Activated CD8-positive, alpha-beta memory T cell treated with anti-CD3 and anti-CD28 coated beads, Interleukin-2, amount 50 U/mL, for 24 hours (primary cell): ENCODE measurements around the gene ZDHHC11.
"Not testable (repeated sequence)": the region's sequence is repeated elsewhere in the genome, so short reads cannot be mapped to it uniquely, and the experiment has no call there.

Source experiments
- DNase-seq: peaks from one replicate; pipeline ENCODE4 v3.0.0-alpha.2; 2020; ENCODE audit errors: extremely low read depth

Gene ZDHHC11

DNA sequence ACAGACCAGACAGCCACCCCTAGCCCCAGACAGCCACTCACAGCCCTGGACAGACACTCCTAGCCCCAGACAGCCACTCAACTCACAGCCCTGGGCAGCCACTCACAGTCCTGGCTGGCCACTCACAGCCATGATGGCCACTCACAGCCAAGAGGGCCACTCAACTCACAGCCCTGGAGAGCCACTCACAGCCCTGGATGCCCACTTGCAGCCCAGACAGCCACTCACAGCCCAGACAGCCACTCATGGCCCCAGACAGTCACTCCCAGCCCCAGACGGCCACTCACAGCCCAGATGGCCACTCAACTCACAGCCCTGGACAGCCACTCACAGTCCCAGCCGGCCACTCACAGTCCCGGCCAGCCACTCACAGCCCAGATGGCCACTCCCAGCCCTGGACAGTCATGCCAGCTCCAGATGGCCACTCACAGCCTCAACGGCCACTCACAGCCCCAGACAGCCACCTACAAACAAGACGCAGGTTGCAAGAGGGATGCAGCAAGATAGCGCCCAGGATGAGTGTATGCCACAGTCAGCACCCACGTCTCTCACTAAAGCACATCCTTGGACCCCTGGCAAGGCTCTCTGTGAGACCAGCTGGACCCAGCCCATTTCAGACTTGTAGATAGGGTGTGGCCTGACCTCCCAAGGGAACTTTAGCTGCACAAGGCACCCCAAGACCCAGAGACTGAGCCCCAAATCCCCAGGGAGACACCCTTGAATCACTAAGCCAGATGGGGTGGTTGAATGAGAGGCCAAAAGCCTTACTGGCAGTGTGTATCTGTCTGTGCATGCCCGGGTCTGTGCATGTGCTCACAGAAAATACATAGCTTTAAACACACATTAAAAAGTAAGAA lies 88.7 kb downstream of the ZDHHC11 start:
- DNase-seq, result no peak

DNA sequence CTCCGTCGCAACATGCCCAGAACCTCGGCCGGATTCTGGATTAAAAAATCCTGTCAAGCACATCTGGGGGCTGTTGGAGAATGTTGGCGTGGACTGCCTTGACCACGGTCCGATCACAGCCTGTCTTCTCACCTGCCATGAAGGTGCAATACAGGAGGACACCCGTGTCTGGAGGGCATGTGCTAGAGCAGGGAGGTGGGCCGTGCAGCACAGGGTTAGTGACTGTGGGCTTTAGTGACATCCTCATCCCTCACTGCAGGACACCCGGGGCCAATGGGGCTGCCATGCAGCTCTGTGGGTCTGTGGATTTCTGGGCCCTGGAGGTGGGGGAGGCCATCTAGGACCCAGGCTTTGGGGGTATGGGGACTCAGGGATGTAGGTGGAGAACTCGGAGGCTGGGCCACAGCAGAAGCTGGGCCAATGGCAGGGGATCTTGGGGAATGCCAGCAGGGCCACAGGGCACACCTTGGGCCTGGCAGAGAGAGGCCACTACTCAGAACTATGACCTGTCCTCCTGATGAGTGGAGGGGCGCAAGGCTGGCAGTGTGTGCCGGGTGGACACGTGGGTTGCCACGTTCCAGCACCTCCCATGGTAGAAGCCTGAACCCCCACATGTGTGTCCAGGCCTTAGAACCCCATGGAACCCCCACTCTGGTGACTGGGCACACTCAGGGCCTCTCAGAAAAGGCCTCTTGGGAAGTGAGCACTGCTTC lies 89.6 kb downstream of the ZDHHC11 start:
- no peak for DNase-seq

DNA sequence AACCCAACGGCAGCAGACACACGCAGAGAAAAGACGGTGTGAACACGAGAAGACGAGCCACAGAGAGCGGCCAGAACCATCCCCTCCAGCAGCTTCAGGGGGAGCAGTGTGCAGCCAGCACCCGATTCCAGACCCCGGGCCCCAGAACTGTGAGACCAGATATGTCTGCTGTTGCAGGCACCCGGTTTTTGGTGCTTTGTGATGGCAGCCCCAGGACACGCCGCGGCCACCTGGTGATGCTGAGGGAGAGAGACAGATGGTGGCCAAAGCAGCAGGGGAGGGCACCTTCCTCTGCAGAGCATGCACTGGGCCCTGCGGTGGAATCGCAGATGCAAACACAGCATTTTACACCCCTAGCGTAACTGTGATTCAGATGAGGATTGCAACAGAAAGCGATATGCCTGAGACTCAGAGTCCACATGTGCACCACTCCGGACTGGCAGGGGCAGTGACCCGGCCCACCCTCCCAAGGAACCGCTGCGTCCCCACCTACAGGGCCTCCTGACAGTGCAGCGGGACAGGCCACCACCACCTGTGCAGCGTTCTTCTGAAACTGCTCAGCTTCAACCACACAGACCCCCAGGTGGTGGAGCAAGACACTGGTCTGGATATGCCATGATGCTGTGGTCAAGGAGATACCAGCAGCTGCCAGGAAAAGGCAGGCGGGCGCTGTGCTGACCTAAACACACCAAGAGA lies 90.3 kb downstream of the ZDHHC11 start:
- no peak for DNase-seq

DNA sequence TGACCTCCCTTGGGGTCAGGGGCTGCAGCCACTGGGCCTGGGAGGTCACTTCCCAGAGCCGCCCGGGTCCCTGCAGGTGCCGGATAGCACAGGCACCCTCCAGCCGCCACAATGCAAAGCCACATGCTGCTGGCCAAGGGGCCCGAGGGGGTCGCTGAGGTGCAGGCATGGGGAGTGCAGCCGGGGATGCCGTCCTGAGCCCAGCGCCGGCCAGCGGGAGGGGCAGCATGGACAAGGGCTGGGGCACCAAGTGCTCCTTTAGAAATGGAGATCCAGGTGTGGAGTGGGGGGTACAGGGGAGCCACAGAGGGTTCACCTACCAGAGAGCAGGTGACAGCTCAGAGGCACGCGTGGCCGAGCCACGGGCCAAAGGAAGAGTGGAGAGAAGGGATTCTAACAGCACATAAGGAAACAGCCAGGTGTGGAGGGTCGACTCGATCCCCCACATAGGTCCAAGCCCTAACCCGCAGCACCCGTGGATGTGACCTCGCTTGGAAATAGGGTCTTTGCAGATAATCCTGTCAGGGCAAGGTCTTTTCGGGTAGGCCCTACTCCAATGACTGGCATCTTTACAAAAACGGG lies 90.9 kb downstream of the ZDHHC11 start:
- DNase-seq, result no peak

DNA sequence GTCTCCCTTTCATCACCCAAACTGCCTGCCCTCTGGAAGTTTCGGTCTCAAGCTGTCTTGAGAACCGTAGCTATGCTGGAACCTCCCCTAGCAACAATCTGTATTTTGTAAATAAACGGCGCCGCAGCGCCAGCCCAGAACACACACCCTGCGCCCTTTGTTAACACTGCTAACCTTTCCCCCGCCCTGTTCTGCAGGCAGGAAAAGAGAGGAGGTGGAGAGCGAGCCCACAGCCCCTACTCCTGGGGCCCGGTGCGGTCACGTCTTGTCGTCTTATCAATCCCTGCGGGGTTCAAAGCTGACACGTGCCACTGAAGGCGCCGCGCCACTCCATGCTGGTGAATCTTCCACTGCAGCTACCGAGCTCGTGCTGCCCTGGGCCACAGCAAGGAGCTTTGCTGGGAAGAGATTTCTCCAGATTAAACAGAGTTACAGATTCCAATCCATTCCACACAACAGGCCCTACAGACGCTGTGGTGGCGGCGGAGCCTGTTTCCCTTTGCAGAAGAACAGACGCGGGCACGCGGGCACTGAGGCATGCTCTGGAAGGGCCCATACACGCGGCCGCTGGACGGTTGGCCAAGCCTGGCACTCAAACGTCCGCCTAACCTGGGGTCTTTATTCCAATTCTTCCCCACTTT lies 91.6 kb downstream of the ZDHHC11 start:
- DNase-seq, result peak; percentile 15

DNA sequence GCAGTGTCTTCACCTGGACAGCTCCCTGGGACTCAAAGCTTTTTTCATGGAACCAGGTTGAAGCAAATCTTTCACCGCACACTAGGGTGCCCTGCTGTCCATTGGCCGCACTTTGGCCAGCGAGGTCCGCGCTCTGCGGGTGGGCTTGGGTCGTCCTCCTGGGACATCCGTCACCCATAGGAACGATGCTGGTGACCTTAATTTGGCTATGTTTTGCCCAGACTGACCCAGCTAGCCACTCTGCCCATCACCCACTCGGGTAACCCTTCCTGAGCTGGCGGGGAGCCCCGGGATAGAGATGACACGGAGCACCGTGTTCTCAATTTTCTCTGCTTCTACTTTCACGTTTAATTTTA lies 92.1 kb downstream of the ZDHHC11 start:
- no peak for DNase-seq

DNA sequence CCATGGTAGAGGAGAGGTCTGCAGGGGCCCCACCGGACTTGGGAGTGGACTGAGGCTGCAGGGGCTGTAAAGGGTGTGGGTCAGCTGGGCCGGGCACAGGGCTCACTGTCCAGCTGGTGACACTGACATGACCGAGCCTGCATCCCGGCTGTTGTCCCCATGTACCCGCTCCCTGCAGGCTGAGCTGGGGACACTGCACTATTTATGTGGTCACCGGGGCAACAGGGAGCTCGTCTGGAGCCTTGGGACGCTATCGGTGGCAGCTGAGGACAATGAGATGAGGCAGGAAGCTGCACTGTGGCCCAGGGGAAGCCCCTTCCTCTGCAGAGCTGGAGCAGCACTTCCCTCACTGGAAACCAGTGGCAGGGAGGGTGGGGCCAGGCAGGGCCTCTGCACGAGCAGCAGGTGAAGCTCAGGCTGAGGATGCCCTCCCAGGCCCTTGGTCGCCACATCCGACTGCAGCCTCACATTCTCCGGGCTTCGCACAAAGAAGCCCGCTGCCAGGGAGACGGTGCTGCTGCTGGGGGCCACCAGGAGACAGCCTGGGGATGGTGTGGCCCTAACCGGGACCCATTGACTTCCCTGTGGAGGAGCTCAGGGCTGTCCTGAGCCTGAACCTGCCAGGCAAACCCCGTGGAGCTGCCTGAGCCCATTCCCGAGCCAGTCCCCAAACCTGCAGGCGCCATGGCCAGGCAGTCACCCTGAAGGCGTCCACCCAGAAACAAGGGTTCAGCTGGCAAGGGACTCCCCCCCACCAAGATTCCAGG lies 92.7 kb downstream of the ZDHHC11 start:
- no peak for DNase-seq

DNA sequence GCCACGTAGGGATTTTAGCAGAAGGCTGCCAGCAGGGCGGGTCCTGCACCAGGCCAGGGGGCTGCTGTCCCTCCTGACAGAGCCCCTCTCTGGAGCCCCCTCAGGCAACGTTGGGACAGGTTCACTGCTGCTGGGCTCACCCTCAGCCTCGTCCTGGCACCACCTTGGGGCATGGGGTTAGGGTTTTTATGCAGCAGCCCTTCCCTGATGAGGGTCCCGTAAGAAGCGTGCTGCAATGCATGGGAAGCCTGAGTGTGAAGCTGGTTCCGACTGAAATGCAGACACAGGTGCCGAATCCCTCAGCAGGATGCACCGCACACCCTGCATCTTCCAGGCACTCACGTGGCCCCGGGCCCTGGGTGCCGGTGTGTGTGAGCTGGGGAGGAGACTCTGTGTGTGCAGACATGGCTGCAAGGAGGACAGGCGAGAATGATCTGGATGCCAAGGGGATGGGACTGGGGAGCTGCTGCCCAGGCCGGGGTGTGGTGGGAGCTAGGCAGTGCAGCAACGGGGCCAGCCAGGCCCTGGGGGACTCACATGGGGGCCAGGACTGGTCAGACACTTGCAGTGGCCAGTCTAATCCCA lies 93.3 kb downstream of the ZDHHC11 start:
- no peak for DNase-seq

DNA sequence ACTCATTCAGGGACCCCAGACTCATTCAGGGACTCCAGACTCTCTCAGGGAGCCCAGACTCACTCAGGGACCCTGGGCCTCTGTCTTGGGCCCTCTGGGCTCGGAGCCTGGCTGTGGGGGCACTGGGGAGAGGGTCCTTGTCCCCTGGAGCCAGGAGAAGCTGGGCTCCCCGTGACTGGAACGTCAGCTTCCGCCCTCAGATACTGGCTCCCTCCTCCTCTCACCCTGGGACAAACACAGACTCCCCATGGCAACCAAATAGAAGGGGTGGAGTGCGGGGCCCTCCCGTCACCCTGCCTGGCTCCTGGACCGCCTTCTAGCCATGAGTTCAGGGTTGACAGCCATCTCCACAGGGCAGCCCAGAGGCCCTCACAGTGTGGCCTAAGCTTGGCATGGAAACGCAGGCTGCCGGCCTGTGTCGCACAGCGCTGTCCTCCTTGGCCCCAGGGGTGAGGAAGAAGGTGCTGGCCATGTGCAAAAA lies 93.9 kb downstream of the ZDHHC11 start:
- no peak for DNase-seq

DNA sequence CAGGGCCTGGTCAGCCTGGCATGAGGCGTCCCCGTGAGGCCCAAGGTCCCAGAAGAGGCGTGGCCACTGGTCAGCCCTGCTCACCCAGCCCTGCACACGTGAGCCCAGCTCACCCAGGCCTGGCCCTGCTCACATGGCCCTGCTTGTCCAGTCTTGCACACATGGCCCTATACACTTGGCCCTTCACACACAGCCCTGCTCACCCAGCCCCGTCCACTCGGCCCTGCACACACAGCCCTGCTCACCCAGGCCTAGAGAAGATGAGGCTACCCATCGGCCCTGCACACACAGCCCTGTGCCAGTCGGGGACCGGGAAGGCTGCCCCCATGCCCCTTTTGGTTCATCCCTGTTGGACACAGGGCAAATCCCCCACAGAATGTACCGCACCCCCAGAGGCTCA lies 94.6 kb downstream of the ZDHHC11 start:
- DNase-seq, result no peak

DNA sequence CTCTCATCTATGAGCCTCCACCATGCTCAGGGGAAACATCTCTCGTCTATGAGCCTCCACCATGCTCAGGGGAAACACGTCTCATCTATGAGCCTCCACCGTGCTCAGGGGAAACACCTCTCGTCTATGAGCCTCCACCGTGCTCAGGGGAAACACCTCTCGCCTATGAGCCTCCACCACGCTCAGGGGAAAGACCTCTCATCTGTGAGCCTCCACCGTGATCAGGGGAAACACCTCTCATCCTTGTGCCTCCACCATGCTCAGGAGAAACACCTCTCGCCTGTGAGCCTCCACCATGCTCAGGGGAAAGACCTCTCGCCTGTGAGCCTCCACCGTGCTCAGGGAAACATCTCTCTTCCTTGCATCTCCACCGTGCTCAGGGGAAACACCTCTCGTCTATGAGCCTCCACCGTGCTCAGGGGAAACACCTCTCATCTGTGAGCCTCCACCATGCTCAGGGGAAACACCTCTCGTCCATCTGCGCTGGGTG lies 96.6 kb downstream of the ZDHHC11 start:
- DNase-seq, result not testable (repeated sequence)

DNA sequence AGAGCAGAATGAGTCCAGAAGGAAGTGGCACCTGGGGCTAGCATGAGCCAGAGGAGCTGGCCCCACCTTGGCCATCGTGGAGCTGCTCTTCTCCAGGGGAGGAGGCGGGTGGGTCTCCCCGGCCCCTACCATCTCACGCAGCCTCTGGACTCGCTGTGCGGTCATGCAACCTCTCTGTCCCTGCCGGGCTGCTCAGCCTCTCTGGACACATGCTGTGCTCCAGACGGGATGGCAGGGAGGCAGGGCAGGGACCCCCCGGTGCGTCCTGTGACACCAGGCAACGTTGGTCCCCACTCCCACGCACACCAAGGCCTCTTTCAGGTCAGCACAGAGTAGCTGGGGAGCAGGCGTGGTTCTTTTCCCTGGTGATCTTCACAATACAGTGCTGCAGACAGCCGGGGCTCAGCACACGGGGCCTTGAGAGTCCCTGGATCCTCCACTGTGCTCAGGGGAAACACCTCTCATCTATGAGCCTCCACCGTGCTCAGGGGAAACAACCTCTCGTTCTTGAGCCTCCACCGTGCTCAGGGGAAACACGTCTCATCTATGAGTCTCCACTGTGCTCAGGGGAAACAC lies 97.1 kb downstream of the ZDHHC11 start:
- not testable (repeated sequence) for DNase-seq

DNA sequence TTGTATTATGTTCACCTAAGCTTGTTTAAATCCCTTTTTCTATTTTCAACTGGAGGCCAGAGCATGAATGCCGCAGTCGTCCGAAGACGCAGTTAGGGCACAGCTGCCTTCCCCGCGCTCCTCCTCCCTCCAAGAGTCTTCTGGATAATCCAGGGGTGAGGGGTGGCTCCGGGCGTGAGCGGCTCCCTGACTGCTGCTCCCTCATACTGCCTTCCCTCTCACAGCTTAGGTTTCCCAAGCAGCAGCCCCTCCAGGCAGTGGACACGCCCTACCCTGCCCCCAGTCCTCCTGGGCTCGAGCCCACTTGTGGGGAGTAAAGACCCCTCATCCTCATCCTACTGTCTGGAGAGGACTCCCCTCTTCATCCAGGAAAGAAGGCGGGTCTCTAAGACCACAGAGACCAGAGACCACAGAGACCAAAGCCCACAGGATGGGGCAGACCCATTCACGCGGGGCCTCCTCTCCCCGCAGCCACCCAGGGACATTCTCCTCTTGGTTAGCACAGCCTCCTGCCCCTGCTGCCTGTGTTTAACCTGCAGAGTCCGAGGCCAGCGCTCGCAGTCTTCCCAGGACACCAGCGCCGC lies 98.2 kb downstream of the ZDHHC11 start:
- not testable (repeated sequence) for DNase-seq

DNA sequence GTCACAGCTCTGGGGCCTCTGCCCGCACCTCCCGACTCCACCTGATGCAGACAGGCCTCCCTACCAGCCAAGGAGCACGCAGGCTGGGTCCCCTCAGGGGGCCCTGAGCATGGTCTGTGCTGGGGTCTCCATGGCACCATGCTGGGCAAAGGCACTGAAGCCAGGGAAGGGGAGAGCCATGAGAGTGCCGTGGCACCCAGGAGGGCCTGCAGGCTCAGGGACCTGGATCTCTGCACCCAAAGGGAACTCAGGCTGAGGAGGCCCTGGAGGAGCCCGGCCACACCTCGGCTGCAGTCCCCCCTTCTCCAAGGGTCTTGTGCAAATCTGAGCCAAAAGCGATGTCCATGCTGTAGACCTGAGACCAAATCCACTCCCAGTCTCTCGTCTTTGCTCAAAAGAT lies 98.8 kb downstream of the ZDHHC11 start:
- DNase-seq, result not testable (repeated sequence)

DNA sequence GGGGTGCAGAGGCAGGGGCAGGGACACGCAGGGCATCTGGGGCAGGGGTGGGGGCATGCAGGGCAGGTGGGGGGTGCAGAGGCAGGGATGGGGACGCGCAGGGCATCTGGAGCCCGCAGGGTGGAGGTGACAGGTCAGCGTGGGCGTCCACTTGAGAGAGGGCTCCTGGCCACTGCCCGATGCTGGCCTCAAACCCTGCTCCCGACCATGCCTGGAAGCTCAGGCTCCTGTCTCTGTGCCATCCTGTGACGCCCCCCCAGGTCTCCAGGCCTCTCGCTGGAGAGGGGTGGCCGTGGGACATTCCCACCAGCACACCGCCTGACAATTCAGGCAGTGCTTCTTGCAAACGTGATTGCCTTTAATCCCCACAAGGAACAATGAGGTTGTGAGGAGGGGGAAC lies 99.3 kb downstream of the ZDHHC11 start:
- DNase-seq, result no peak

DNA sequence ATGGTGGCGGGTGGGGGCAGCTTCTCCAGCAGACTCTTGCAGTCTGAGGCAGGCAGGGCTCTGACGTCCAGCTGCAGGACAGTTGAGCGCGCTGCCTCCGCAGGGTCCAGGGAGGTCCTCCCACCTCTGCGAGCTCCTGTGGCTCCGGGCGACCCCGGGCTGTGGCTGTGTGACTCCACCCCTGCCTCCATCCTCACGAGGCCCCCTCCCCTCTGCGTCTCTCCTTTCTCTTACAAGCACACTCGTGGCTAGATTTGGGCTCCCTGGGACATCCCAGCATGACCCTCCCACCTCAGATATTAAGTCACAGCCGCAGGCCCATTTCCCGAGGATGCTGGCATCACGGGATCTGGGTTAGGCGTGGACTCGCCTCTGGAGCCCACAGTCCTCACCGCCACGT lies 100.6 kb downstream of the ZDHHC11 start:
- DNase-seq, result not testable (repeated sequence)

DNA sequence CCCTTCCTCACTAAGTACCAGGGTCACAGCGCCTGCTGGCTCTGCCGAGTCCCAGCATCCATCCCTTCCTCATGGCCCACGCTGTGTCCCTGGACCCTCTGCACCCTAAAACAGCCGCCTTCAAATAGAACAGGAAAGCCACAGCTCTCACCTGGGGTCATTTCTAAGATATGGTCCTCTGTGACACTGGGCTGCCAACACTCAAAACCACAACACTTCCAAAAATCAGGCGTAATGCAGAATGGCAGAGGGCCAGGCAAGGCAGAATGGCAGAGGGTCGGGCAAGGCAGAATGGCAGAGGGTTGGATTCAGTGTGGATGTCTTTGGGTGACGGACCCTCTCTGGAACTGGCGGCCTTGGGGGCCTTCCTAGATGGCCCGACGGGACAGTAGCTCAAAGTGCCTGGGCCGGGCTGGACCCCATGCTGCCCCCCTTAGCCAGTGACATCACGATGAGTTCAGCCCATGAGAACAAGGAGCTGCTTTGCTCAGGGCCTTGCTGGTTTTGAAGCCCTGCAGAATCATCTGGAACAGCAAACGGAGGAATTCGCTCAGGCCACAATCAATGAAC lies 101.6 kb downstream of the ZDHHC11 start:
- DNase-seq, result no peak

DNA sequence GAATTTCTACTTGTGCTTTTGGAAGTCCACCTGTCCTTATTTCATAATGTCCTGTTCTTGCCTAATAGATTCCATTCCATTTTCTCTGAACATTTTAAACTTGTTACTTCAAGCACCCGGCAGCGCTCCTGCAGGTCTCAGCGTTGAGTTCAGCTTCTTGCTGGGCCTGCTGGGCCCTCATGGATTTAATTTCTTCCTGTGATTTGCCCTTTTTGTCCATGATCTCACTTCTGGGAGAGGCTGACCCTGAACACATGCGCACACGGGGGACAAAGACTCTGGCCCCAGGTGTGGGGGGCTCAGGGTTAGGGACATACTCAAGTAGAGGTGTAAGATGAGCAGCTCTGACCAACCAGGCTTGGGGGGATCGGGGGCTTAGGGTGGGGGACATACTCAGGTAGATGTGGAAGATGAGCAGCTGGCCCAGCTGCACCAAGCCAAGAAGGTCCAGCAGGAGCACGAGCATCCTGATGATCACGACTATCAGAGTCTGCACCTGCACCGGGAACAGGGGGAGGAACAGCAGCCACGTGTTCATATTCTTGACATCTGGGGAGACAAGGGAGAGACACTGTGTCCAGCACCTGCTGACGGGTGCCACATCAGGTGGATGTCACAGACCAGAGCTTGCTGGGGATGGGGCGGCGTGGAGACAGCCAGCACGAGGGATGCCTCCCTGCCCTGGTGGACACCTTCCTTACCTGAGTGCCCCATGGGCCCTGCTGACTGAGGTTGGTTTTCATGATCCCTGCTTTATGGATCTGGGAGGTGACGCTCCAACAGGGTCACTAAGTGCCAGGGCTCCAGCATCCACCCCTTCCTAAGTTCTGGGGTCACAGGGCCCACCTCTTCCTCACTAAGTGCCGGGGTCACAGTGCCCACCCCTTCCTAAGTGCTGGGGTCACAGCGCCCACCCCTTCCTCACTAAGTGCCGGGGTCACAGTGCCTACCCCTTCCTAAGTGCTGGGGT lies 102.5 kb downstream of the ZDHHC11 start:
- not testable (repeated sequence) for DNase-seq
